ENCODE measurements around the gene CALN1.

GRCh38 chr7:72415586-72415985, 3.4 kb upstream of the CALN1 start:
- TF ChIP-seq, protein P1, sequence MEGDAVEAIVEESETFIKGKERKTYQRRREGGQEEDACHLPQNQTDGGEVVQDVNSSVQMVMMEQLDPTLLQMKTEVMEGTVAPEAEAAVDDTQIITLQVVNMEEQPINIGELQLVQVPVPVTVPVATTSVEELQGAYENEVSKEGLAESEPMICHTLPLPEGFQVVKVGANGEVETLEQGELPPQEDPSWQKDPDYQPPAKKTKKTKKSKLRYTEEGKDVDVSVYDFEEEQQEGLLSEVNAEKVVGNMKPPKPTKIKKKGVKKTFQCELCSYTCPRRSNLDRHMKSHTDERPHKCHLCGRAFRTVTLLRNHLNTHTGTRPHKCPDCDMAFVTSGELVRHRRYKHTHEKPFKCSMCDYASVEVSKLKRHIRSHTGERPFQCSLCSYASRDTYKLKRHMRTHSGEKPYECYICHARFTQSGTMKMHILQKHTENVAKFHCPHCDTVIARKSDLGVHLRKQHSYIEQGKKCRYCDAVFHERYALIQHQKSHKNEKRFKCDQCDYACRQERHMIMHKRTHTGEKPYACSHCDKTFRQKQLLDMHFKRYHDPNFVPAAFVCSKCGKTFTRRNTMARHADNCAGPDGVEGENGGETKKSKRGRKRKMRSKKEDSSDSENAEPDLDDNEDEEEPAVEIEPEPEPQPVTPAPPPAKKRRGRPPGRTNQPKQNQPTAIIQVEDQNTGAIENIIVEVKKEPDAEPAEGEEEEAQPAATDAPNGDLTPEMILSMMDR (IDR thresholded peaks at IDR 0.05), result no peak
- TF ChIP-seq POLR2A (IDR thresholded peaks at IDR 0.05), result no peak
